Activated CD4-positive, alpha-beta T cell treated with anti-CD3 and anti-CD28 coated beads, Interleukin-2, amount 50 U/mL, for 16 hours (primary cell): ENCODE results near the gene TPRG1L.
A peak's percentile ranks its signal among the peaks of the same experiment; 100 is the strongest.
"Not testable (repeated sequence)": the region's sequence is repeated elsewhere in the genome, so short reads cannot be mapped to it uniquely, and the experiment has no call there.

ENCODE experiments used
- DNase-seq: peaks from one replicate; pipeline ENCODE4 v3.0.0-alpha.2; 2020

The TPRG1L gene

DNA sequence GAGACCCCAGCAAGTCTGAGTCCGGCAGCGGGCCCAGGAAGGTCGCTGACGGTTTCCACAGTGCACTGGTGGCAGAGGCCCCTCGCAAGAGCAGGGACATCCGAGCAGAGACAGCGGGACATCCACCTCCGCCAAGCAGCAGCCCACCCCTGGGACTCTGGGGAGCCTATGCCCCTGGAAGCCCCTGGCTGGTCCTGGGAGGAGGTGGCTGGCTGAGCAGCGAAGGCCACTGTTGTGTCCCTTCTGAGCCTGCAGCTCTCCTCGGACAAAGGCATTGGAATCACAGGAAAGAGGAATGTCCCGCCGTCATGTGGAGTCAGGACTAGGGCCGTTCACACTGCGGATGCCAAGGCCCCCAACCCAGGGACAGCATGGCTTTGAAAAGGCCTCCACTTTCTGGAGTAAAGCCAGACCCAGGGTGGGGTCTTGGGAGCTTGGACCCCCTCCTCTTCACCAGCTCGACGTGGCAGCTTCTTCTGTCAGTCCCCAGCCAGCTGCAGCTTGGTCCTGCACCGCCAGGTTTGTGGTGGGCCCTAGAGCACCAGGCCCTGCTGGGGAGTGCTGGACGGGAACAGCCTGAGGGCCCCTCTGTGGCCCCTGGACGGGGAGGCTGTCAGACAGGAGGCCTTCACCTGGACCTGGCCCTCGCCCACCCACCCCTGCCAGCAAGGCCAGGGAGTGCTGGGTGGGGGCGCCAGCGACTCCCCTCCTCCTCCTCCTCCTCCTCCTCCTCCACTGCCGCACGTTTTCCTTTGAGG is 14.9 kb upstream of the TPRG1L start:
- no peak for DNase-seq

DNA sequence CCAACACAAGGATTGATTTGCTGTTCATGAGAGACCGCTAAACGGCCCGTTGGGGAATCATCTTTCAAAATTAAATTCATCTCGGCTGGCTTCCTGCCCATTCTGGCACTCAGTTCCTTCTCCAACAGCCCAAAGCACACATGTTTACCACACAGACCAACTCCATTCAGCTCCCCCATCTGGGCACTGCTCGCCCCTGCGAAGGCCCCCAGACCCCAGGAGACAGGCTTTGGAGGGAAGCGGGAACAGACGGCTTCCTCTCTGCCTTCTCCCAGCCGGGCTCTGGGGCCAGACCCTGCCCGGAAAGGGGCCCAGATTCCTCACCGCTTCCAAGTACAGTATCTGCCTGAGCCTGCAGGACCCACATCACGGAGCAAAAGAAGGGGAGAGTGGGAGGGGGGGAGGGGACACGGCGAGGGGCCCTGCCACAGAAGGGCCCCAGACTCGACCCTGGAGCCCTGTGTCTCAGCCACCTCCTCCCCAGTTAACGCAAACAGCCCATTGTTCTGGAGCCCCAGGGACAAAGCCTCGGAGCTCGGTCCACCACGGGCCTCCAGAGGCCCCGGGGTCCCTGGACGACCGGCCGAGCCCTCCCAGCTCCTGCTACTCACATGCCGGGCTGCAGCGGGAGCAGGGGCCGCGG is 14.2 kb upstream of the TPRG1L start:
- DNase-seq, result no peak

DNA sequence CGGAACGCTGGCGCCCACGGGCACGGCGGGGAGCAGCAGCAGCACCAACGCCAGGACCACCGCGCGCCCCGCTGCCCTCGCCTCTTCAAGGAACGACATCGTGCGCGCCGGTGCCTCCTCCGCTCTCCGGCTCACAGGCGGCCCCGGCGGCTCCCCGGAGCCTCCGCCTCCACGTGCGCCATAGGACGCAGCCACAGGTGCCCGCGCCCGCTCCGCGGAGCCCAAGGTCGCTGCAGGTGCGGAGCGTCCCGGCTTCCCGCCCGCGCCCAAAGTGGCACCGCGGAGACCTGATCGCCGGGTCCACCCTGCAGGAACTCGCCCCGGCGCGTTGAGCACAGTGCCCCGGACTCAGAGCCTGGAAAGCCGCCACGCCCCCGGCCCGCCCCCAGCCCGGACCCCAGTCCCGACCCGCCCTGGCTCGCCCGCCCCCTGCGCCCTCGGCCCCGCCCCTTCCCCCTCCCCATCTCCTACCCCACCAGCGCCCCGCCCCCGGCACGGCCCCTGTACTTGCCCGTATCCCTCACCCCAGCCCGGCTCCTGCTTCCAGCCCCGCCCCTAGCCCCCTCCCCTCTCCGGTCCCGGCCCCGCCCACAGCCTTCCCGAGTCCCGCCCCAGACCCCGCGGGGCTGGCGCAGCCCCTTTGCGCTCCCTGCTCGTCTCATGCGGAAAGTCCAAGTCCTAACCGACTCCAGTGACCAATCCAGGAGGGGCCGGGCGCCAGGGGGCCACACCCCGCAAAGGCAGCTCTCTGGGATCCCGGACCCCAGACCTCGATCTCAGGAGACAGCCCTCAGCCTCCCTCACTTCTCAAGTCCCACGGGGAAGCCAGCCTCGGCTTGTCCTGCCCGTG is 13.4 kb upstream of the TPRG1L start, which contains the start of gene MEGF6:
Gene MEGF6 (minus strand): TSS at position 339 of the 850 bp plus-strand sequence. CDS start 240 bp downstream, at position 99.
- DNase-seq, result peak; percentile 34

DNA sequence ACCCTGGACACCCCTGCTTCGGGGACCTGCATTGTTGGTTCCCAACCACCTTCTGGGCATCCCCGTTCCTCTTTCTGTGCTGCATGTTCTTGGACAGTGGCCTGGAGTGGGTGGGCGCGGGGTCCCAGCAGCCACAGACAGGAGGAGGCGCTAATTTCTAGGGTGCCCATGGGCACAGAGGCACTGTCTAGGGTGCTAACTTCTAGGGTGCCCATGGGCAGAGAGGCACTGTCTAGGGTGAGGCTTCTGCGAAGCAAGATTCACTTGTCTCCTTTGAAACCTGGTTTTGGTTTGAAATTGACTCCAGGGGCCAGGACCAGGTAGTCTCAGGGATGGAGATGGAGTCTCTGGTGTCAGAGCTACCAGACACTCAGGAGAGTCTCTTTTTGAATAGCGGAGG is 12.7 kb upstream of the TPRG1L start:
- DNase-seq, result no peak

DNA sequence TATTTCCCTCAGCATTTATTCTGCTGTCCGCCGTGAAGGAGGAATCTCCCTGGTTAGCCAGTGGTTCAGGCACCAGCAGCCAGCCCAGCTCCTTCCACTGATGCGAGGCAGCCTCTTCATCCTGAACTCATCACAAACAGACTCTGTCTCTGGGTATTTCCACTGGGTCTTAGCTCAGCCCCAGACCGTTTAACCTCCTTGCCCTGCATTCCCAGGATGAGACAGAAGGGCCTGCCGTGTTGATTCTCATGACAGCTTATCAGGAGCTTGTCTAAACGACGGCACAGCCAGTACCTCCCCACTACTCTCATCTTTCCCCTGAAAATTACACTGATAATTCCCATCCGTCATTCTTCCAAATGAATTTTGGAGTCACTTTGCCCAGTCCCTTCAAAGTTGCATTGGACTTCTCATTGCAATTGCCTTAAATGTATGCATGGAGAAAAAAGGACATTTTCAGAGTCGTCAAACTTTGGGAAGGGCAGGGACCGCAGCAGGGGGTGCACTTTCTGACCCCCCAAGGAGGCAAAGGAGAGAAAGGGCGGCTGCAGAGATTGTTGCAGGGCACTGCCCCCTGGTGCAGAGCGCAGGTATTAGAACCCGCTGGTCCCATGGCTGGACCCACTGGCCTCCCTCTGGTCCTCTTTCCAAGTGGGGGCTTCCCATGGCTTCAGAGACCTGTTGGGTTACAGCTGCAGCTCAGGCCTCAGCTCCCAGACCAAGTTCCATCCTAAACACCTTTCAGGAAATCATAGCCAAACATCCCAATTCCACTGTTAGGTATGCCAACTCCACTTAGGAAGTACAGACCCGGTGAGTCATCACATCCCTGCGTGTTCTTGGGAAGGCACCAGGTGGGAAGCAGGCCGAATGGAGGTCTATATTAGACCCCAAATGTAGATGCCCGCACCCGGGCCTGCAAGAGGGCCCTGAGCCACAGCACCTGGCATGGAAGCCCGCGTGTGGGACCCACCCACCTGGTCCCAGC is 9.8 kb upstream of the TPRG1L start:
- no peak for DNase-seq

DNA sequence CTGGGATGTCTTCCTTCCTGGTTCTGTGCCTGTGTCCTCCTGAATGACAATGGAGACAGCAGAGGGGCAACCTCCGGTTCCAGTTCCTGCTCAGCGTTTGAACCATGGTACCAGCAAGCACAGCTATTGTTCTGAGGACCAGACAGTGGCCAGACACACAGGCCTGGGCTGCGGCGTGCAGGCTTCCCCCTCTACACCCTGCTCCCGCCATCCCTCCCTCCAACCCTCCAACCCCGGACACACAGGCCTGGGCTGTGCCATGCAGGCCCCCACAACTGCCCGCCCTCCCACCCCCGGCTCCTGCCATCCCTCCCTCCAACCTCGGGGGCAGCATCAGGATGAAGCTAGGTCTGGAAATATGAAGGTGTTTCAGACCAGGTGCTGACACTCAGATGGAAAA is 8.0 kb upstream of the TPRG1L start:
- DNase-seq, result no peak

DNA sequence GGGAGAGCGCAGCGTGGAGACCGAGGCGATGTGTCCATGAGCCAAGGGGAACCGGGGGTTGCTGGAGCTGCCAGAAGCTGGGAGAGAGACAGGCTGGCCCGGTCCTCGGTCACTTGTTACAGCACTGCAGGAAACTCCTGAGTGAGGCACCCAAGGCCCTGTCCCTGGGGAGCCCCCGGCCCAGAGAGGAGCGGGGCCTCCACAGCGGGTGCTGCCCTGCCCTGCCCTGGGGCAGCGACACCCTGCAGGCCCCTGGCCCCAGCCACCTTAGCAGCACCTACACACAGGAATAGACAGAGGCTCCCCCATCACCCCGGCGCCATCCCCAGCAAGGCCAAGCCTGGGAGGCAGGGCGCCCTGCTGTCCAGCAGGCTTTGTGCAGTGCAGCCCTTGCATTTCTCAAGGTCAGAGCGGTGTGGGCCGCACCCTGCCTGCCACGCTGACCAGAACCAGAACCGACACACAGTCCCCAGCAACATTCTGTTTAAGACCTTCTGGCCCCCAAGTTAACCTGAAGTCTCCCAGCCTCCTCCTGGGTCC is 6.9 kb upstream of the TPRG1L start:
- DNase-seq, result no peak

DNA sequence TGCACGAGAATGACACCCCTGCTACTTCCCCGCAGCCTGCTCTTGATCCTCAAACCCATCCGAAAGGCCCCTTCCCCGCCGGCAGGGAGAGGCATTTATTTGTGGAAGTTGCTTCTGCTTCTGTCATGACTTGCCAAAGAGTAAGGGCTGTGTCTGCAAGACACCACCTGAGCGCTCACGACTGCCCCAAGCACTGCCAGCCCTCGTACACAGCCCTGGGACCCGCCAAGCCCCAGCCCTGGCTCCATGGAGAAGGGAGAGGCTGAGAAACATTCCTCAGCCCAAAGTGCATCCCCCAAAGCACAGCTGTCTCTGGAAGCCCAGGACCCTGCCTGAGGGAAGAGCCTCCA is 6.3 kb upstream of the TPRG1L start:
- no peak for DNase-seq

DNA sequence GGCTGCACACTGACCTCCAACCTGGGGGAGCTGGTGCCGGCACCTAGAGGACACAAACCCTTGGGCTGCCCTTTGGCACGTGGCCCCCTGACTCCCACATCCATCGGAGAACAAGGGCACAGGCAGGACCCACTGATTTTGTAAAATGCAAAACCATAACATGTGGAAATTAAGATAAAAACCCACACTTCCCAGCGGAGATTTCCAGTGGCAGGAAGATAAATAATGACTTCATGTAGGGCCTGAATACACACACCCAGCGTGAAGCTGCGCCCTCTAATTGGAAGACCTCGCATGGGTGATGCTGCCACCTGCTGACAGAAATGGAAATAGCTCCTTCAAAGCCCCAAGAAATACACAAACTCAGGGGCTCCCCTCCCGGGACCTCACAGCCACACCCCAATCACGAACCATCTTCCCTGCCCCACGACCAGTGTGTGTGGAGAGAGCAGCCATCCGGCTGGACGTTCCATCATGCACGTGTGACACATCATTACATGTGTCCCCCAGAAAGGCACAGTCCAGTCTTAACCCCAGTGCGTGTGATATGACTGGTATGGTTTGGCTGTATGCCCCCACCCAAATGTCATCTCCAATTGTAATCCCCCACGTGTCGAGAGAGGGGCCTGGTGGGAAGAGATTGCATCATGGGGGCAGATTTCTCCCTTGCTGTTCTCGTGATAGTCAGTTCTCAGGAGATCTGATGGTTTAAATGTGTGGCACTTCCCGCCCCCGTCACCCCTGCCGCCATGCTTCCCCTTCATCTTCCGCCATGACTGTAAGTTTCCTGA is 5.7 kb upstream of the TPRG1L start:
- DNase-seq, result peak; percentile 76

DNA sequence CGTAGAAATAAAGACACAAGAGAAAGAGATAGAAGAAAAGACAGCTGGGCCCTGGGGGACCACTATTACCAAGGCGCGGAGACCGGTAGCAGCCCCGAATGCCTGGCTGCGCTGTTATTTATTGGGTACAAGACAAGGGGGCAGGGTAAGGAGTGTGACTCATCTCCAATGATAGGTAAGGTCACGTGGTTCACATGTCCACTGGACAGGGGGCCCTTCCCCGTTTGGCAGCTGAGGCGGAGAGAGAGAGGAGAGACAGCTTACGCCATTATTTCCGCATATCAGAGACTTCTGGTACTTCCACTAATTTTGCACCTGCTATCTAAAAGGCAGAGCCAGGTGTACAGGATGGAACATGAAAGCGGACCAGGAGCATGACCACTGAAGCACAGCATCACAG is 4.1 kb upstream of the TPRG1L start:
- no peak for DNase-seq

DNA sequence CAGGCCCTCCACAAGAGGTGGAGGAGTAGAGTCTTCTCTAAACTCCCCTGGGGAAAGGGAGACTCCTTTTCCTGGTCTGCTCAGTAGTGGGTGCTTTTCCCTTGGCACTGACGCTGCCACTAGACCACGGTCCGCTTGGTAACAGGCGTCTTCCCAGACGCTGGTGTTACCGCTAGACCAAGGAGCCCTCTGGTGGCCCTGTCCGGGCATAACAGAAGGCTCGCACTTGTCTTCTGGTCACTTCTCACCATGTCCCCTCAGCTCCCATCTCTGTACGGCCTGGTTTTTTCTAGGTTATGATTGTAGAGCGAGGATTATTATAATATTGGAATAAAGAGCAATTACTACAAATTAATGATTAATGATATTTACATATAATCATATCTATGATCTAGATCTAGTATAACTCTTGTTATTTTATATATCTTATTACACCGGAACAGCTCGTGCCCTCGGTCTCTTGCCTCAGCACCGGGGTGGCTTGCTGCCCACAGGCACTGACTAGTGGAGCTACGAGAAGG is 3.6 kb upstream of the TPRG1L start:
- not testable (repeated sequence) for DNase-seq

DNA sequence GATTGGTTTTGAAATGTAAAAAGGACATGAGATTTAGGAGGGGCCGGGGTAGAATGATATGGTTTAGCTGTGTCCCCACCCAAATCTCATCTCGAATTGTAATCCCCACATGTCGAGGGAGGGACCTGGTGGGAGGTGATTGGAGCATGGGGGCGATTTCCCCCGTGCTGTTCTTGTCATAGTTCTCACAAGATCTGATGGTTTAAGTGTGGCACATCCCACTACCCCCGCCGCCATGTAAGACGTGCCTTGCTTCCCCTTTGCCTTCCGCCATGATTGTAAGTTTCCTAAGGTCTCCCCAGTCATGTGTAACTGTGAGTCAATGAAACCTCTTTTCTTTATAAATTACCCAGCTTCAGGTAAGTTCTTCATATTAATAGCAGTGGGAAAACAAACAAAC is 2.7 kb upstream of the TPRG1L start:
- DNase-seq, result not testable (repeated sequence)

DNA sequence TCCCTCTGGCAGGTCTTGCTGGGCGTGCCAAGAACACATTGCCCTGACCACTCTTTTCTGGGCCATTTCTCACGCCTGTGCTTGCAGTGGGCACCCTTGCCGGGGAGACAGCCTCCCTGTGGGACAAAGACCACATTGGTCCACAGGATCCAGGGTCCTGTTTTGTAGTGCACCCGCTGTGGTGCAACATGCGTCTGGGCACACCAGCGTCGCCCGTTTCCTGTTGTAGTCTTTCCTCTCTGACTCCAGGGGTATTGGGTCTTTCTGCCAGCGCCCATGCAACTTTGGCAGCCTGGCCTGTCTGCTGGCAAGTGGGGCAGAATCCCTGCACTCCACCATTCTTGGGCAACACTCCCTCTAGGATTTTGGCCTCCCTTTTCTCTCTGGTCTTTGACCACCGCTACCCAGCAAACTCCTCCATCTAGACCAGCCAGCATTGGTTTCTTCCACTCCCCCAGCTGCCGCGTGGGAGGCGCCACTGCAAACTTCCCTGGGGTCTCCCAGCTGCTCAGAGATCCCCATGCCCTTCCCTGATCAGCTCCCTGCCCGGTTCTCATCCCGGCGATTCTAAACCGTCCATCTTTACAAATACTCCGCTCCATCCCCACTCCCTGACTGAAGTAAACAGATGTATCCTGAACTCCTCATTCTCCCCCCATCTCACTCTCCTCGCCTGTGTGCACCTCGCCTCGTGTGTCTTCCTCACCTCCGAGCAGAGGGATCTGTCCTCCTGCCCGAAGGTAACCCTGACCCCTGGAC is 1.2 kb upstream of the TPRG1L start:
- no peak for DNase-seq

DNA sequence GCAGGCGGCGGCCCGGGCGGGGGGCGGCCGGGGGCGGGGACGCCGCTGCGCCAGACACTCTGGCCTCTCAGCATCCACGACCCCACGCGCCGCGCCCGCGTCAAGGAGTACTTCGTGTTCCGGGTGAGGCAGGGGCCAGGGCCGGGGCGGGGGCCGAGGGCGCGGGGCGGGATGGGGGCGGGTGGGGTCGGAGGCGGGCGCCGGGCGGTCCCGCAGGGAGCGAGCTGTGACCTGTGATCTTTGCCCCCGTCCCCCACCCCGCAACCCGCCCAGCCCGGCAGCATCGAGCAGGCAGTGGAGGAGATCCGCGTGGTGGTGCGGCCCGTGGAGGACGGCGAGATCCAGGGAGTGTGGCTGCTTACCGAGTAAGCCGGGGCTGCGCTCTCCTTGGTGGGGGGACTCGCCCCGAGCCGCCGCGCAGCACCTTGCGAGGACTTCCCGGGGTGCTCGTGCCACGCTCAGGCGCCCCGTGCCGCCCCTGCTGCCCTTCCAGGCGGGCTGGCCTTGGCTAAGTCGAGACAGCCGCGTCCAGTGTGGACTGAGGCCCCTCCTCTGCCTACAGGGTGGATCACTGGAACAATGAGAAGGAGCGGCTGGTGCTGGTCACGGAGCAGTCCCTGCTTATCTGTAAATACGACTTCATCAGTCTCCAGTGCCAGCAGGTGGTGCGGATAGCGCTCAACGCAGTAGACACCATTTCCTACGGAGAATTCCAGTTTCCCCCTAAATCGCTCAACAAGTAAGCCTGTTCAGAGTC is 514 bp downstream of the TPRG1L start:
- DNase-seq, result no peak

DNA sequence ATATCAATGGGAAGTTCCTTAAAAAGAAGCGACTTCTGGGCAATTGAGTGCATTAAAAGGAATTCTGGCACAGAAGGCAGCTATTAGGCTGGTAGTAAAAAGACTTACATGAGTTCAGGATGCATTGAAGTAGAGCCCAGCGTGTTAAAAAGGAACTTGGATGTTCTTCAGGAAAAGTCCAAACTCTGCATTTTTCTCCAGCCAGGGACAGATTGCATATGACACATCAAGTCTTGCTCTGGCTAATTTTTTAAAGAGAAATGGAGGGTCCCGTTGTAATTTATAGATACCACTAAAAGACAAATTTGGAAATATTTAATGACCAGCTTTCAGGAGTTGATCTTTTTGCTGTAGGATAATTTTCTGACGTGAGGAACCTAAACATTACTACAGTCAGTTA is 1.2 kb downstream of the TPRG1L start:
- no peak for DNase-seq

DNA sequence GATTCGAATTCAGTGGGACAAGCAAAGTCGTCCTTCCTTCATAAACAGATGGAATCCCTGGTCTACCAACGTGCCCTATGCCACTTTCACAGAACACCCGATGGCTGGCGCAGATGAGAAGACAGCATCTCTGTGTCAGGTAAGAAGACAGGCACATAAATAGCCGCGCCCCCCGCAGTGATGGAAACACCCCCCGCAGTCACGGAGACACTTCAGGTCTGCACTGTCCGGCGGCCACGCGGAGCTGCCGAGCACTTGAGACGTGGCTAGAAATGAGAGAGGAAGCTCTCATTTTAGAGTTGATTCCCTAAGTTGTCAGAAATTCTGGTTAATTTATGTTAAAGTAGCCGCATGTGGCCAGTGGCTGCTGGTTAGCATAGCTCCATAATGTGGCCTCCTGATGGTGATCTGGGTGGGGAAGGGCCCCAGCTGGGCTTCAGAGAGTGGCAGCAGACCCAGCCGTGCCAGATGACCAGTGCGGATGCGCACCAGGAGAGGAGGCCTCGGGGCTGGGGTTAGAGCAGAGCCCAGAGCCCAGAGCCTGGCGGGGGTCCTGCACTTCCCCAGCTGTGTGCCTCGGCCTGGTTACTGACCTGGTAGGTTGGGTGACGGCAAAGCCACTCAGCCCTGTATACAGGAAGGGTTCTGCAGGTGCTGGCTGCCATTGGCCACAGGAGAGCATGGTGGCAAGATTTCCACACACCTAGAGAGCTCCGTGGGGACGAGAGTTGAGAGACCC is 2.9 kb downstream of the TPRG1L start:
- DNase-seq, result no peak

DNA sequence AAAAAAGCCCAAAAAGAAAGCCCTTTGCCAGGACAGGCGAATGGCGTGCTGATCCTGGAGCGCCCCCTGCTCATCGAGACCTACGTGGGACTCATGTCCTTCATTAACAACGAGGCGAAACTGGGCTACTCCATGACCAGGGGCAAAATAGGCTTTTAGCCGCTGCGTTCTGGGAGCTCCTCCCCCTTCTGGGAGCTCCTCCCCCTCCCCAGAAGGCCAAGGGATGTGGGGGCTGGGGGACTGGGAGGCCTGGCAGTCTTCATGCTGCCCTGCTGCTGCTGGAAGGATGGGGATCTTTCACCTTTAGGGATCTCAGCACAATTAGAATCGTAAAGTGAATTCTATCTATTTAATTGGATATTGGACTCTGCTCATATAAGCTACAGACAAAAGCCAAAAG is 3.6 kb downstream of the TPRG1L start:
- no peak for DNase-seq

DNA sequence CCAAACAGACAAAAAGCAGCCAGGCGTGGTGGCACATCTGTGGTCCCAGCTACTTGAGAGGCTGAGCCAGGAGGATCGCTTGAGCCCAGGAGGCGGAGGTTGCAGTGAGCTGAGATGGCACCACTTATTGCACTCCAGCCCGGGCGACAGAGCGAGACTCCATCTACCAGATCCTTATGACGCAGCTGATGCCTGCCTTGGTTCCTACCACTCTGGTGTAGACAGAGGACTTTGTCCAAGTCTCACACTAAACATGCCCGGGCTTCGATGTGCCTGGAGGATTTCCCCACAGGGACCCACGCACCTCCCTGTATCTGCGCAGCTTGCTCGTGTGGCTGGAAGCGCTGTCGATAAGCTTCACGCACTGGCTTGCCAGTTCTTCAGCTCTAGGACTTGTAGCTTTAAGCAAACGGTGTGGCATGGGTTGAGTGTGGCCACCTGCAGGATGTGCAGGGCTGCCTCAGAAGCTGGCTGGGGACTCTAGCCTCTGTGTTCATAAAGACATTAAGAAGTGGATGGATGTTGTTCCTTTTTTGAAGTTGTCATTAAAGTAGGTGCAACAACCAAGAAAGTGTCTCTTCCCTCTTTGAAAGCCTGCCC is 4.8 kb downstream of the TPRG1L start:
- DNase-seq, result no peak
